Nucleus accumbens (tissue), 56 donors: ENCODE data around the gene SPEG.

Experiments used
- DNase-seq, 56 donors: peaks; one replicate each; lab custom pipeline; 2025; lab: John Stamatoyannopoulos, UW

SPEG gene

DNA sequence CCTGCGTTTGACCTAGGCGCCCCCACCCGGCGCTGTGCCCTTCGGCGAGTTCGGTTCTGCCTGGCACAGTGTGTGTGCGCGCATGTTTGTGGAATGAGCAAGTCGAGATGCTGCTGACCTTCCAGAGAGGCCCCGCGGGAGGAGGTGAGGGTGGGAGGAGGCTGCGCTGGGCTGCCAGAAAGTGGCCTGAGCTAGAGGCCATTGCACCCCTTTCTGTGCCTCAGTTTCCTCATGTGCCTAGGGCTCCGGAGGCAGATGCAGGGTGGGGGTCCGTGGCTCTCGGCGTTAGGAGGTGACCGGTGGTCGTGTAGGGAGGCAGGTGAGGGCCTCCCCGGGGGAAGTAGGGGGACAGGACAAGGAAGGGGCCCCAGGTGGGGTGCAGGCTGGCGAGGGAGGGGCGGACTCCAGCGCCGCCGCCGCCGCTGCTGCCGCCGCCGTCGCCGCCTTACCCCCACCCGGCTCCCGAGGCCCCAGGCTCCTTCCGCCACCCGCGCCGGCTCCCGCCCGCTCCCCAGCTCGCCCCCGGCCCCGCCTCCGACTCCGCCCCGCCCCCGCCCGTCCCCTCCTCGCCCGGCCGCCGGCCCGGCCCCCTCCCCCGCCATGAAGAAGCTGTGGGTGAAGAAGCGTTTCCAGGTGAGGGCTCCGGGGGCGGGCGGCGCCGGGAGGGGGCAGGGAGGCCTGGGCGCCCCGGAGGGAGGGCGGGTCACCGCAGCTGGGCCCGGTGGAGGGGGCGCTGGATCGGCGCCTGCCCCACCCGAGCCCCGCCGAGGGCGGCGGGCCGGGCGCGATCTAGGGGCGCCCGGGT lies 7.0 kb downstream of the SPEG start:
- peak in 13 of 56 donors; percentile 7 to 57 (median 25) for DNase-seq

DNA sequence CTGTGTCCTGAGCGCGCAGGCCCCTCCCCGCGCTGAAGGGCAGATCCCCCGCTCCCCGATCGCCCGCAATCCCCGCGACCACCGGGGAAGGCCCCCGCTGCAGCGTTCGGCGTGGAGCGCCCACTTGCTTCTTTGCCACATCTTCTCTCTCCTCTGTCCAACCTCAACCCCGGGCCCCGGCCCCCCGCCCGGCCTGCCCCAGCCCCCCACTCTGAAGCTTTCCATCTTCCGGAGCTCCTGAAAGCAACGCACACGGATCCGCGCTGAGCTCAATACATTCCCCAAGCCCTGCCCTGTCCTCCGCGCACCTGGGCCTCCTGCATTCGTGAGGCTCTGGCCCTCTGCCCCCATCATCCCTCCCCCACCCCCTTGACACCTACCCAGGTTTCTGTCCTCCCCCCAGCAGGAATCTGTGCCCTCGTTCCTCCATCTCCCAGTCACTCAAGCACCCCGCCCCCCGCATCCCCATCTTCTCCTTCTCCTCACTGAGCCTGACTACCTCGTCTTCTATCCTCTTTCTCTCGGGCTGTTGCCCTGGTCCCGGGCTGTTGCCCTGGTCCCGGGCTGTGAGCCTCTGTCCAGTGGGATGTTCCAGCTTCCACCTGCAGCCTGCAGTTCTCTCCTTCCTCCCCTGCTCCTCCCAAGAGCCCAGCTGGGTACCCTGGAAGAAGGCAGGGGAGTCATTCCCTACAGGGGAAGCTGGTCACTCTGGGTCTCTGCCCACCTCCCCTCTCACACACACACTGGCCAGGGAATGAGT lies 7.8 kb downstream of the SPEG start:
- peak in 14 of 56 donors; percentile 14 to 59 (median 29) for DNase-seq

DNA sequence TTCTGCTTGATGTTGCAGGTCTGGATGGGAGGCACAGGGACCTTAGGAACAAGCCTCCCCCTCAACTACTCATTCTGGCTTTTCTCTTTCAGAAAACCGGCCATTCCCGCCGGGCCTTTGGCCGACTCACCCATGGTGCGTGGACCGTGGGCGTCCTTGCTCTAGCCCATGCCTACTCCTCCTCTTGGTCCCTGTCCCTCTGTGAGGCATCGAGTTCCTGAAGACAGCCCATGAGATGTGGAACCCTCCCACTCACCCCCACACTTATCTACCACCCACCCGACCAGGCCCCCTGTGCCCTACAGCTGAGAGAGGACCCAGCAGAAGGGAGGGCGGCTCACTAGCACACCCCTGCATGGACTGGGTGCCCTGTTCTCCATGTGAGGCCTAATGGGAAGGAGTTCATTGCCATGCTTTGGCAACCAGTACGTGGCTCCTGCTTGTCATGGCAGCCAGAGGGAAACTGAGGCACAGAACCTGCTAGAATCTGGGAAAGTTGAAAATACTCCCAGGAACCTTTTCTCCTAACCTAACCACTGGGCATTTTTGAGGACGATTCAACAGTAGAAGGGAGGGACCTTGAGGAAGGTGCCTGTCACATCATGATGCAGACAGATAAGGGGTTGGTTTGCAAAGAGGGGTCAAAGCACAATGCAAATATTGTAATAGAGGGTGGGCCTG lies 8.5 kb downstream of the SPEG start:
- DNase-seq = no peak

DNA sequence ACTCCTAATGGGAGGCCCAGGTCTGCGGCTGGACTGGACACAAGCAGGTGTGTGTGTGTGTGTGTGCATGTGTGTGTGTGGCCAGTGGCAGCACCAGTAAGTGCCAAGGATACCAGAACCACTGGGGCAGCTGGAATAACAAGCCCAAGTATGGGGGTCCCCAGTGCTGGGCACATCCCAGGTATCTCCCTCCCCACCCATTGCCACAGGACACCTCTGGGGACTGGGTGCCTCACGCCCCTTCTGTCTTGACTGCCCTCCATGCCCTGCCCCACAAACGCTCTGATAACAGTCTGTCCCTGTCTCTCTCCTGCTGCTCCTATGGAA lies 9.0 kb downstream of the SPEG start:
- no peak for DNase-seq

DNA sequence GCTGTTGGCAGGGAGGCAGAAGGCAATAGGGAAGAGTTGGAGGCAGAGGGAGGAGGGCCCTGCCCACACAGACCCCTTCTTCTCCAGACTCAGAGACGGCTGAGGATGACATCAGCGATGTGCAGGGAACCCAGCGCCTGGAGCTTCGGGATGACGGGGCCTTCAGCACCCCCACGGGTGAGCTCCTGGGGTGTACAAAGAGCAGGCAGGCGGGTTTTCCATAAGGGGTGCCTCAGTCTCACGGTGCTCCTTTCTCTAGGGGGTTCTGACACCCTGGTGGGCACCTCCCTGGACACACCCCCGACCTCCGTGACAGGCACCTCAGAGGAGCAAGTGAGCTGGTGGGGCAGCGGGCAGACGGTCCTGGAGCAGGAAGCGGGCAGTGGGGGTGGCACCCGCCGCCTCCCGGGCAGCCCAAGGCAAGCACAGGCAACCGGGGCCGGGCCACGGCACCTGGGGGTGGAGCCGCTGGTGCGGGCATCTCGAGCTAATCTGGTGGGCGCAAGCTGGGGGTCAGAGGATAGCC lies 10.0 kb downstream of the SPEG start:
- DNase-seq = peak in 35 of 56 donors; percentile 22 to 86 (median 54)

DNA sequence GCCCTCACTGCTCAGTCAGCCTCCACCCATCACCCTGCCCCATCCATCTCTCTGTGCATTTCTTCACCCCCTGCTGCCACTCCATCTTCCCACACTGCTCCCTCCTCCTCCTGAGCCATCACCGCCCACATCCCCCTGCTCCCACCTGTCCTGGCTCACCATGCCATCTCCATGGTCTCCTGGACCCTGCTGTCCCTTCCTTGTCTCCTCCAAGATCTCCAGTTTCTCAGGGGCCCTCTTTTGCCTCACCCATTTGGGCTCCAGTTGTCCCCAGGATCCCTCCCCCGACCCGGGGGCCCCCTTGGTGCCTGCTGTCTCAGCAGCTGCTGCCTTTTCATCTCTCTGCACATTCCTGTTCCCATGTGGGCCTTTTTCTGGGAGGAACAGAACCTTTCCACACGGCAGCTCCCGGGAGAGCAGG lies 10.6 kb downstream of the SPEG start:
- peak in 12 of 56 donors; percentile 13 to 49 (median 26) for DNase-seq

DNA sequence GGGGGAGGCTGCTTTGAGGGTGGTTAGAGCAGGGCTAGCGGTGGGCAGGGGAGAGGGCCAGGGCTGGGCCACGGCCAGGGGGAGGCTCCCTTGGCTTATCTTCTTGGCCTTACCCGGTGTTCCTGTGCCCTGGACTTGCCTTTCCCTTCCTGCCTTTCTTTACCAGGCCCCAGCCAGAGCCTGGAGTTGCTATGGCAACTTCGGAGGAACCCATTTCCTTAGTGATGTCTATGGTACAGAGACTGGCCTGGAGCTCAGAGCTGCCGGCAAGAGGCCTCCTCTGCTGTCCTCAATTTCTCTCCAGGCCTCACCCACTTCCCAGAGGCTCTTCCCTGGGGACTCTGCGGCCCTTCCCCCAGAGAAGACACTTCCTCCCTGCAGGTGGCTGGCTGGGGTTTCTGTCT lies 11.5 kb downstream of the SPEG start:
- peak in 14 of 56 donors; percentile 9 to 60 (median 26) for DNase-seq

DNA sequence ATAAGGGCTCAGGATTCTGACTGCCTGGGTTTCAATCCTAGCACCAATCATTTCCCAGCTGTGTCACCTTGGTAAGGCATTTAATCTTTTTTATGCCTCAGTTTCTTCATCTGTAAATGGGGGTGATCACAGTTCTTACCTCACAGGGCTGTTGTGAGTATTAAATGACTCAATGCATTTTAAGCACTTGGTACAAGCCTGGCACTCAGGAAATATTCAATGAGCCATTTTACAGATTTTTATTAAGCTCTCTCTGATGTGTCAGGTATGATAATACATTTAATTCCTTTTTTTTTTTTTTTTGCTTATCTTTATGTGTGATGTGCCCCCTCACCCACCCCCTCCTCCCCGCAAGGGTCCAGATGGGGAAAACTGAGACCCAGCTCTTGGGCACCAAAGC lies 12.0 kb downstream of the SPEG start:
- no peak for DNase-seq

DNA sequence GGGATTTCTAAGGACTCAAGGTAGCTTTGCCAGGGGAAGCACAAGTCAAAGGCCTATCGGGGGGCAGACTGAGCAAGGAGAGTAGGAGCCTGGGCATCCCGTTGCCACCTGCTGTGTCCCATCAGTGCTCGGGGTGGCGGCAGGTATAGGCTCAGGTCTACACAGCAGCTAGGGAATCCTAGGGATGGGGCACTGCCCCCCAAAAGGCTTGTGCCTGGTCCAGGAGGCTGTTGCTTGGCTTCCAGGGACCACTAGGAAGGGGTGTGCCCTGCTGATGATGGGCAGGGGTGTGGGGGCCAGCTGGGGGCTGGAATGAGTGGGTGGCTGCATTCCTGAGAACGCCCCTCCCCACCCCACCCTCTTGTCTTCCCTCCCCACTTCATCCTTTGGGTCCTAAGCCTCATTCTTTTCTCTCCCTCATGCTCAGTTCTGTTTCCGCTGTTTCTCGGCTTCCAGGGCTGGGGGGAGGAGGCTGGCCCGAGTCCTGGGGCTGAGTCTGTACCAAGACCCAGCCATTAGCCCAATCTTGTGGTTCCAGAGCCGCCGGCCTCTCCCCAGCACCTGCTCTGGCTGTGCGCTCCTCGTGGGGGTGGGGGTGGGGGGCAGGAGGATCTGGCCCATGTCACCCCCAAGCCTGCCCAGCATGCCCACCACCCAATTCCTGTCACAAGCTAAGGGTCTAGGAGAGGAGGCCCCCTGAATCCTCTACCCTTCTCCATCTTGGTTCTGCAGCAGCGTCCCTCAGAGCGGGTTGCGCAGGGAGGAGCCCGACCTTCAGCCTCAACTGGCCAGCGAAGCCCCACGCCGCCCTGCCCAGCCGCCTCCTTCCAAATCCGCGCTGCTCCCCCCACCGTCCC lies 12.8 kb downstream of the SPEG start:
- DNase-seq = peak in 1 of 56 donors; percentile 8

DNA sequence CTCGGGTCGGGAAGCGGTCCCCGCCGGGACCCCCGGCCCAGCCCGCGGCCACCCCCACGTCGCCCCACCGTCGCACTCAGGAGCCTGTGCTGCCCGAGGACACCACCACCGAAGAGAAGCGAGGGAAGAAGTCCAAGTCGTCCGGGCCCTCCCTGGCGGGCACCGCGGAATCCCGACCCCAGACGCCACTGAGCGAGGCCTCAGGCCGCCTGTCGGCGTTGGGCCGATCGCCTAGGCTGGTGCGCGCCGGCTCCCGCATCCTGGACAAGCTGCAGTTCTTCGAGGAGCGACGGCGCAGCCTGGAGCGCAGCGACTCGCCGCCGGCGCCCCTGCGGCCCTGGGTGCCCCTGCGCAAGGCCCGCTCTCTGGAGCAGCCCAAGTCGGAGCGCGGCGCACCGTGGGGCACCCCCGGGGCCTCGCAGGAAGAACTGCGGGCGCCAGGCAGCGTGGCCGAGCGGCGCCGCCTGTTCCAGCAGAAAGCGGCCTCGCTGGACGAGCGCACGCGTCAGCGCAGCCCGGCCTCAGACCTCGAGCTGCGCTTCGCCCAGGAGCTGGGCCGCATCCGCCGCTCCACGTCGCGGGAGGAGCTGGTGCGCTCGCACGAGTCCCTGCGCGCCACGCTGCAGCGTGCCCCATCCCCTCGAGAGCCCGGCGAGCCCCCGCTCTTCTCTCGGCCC lies 13.6 kb downstream of the SPEG start:
- no peak for DNase-seq

DNA sequence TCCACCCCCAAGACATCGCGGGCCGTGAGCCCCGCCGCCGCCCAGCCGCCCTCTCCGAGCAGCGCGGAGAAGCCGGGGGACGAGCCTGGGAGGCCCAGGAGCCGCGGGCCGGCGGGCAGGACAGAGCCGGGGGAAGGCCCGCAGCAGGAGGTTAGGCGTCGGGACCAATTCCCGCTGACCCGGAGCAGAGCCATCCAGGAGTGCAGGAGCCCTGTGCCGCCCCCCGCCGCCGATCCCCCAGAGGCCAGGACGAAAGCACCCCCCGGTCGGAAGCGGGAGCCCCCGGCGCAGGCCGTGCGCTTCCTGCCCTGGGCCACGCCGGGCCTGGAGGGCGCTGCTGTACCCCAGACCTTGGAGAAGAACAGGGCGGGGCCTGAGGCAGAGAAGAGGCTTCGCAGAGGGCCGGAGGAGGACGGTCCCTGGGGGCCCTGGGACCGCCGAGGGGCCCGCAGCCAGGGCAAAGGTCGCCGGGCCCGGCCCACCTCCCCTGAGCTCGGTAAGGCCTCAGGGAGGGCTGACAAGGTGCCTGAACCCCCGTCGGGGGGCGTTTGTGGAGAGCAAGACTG lies 14.2 kb downstream of the SPEG start:
- no peak for DNase-seq

DNA sequence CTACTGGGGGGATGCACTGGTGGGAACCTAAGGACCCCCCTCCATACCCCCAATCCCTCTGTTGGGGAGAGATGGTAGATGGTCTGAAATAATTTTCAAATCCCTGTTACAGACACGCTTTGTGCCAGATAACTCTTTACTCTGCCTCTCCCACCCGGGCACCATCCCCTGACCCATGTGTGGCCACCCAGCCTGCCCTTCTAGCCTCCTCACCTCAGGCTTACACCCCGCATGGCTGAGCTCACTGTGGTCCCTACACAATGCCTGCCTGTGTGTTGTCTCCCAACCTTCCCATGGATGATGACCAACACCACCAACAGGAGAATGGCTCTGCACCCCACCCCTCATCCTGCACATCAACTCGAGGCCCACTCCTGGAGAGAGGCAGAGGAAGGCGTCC lies 15.0 kb downstream of the SPEG start:
- DNase-seq = no peak

DNA sequence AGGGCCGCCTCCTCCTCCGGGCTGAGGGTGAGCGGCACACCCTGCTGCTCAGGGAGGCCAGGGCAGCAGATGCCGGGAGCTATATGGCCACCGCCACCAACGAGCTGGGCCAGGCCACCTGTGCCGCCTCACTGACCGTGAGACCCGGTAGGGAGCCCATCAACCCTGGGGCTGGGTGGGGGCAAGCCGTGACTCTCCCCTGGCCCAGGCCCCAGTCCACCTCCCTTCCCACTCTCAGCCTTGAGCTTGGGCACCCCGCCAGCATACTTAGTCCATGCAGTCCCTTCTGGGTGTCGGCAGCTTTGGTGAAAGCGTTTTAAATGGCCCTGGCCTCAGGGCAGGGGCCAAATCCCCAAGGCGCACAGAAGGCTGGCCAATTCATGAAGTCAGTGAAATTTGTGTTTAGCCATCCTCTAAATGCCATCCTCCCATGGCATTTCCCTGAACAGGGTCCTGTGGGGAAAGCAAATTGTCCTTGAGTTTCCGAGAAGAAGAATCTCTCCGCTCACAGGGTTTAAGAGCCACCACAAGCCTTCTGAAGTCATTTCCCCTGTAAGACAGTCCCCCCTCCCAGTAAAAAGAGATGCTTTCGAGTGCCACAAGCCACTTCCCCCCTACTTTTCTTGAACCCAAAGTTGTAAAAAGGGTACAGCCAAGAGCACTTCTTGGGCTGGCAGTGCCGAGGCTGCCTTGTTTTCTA lies 17.2 kb downstream of the SPEG start:
- DNase-seq = peak in 11 of 56 donors; percentile 10 to 47 (median 23)

DNA sequence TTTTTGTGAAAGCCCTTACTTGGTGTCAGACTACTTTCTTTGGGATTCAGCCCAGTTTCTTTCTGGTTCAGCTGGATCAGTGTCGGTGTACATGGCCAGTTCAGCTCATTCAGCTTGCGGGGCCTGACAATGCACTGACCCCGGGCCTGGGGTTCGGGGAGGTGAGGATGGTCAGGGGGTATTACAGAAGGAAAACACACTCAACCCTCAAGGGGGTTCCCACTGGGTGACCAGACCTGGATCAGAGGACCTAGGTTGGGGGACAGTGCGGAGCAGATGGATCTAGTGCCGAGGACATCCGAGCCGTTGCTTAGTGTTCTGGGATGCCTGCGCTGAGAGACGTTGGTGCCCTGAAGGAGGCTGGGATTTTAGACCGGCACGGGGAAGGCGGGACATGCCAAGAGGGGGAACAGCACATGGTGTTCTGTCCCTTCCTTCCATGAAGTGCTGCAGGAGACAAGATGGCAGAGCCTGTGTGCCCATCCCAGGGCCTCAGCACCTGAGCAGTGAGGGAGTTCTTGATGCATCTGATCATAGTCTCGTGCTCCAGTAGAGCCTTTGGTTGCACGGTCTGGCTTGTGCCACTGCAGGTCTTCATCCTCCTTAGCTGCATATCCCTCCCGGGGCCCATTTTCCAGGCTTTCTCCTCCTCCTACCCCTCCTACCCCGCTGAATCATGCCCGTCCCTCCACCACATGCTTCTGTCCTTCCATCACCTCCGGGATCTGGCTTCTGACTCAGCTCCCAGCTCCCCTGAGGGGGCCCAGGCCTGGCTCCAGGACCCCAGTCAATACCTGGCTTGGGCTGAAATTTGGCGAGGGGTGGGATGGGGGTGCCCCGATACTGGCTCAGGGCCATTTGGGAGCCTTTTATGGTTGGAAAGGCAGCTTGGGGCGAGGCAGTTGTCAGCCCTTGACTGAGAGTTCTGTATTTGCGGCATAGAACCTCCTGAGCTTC lies 18.0 kb downstream of the SPEG start:
- DNase-seq = peak in 32 of 56 donors; percentile 11 to 55 (median 36)

DNA sequence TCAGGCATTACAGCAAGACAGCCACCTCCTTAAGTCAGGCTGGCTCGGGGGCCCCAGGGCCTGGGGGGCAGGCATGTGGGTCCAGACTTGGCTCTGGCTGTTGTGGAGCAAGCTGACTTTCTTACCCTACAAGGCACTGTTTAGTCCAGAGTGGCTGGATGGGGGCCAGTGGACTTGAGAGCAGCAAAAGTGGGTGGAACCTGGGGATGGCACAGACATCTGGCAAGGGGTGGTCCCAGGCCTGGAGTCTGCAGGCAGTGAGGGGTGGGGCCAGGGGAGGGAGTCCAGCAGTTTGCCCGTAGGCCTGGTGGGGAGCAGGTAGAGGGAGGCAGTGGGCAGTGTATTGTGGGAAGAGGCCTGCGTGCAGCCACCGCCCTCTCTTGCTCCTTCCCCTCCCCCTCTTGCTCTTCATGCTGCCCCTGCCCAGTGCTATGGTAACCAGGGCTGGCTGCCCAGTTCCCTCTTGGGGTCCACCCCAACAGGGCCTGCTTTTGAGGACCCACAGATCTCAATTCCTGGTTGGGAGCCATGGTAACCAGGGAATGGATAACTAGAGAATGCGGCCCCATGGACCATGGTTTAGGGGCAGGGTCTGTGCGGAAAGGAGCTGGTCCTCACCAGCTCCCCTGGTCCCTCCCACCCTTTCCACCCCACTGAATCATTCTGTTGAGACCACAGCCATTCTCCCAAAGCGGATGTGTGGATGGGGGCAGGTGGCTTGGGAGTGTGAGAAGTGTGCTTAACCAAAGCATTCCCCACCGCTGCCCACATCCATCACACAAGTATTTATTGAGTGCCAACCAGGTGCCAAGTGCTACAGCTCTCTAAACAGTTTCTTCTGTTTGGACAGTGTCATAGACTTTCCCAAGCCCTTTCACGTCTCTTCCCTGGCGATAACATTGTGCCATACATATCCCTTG lies 19.3 kb downstream of the SPEG start:
- peak in 8 of 56 donors; percentile 9 to 47 (median 25) for DNase-seq

DNA sequence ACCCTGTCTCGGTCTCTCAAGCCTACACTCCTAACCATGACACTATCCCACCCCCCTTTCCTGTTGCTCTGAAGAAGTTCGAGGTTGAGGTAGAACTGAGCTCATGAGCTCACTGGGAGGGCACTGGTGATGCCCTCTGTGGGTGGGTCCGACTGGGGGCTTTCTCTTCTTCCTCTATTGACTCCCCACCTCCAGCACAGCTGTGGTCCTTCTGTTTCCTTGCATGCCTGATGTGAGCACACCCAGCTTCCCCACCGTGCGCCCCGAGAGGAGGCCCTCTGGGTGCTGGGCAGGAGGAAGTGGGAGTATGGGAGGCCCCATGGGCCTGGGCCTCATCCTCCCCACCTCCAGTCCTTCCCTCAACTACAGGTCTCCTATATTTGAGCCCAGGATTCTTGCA lies 20.9 kb downstream of the SPEG start:
- no peak for DNase-seq
